ENCODE data around the gene SNCA.
A peak's percentile ranks its signal among the peaks of the same experiment; 100 is the strongest.

Gene SNCA

DNA sequence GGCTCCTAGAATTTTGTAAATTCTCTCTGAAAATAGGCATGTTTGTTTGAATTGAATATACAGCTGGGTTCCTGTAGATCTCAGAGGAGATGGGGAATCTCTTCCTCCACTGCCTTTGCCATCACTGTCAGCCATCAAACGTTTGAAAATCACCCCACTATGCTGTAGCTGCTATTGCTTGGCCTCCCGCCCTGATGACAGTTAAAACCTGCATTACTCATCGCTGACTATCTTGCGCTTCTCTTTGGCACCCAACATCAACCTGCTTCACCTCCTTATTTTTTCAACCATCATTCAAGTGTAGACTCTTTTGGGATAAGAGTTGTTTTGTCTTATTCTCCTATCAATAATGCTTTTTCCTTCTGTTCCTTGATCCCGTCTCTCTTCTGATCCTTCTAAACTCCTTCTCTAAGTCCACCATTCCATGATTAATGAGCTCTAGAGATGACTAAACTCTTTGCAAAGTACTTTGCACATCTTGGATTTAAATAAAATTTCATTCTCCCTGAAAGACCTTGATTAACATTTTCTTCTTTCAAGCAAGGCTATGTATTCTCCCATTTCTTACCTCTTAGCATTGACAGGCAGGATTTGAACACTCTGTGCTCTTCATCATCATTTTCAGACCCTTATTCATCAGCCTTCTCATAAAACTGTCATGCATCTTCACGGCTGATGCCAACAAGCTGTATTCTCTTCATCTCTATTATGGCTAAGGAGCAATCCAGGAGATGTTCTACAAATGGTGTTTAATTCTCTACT lies 133.0 kb downstream of the SNCA start:
- peak; percentile 3 for DNase-seq

DNA sequence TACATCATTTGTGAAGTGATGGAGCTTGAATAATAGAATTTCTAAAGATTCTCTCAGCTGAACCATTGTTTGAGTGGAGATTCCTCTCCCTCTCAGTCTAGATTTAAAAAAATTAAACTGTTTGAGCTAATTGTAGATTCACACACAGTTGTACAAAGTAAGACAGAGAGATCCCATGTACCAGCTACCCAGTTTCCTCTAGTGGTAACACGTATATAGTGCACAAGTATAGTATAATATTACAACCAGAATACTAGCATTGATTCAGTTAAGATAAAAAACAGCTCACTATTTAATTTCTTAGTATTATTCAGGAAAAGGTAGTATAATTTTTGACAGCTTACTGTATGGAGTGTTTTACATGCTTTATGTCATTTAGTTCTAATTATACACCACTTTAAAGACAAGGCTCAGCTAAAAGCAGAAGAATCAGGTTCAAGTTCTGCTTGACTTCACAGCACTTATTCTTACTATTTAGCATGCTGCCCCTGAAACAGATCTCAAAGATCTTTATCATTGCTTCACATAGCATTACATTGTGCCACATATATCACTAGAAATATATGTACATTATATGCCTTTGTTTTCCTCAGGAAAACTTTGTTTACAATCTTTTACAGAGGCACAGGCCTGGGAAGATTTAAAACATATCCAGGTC lies 136.1 kb downstream of the SNCA start:
- DNase-seq = no peak

DNA sequence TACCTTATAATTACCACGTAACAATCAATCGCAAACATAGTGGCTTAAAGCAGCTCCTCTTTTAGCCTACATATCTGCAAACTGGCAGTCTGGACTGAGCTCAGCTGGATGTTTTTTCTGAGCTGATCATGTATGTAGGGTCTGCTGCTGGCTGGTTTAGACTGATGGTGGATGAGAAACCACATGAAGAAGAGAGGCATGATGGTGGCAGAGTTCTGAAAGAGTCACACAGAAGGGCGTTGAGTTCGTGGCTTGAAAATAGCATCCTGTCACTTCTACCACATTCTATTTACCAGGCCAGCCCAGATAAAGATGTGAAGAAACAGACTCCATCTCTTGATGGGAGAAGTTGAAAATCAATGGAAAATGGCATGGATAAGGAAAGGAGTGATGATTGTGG lies 151.3 kb downstream of the SNCA start:
- DNase-seq = no peak

DNA sequence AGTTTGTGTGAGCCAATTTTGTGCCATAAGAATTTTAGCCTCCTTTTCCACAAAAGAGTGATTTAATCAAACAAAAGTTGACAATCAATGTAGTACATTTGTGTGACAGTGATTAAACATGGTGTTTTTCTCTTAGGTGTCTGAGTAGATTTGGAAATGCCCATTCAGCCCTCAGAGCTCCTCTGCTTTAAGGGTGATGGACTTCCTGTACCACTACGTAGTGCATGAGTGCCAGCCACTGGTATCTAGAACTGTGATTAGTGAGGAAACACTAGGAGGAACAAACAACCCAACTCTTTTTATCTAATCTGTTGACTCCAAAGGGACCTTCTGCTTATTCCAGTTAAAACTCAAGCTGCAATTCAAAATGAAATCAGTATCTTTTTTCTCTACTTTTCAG lies 151.7 kb downstream of the SNCA start:
- DNase-seq = no peak

DNA sequence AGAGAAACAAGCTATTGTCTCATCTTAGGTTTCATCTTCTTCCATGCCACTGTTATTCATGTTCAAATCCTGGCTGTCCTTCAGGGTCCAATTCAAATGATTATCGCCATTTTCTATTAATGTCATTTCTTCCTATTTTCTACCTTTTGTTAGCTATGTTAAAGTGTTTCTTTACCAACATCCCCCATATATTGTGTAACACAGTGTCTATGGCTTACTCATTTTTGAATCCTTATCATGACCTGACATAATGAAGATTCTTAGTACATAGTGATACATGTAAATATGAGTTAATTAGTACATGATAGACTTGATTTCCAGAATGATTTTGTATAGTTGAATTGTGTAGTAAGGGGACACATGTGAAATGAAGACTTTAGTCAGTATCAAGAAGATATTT lies 152.4 kb downstream of the SNCA start:
- DNase-seq = no peak

DNA sequence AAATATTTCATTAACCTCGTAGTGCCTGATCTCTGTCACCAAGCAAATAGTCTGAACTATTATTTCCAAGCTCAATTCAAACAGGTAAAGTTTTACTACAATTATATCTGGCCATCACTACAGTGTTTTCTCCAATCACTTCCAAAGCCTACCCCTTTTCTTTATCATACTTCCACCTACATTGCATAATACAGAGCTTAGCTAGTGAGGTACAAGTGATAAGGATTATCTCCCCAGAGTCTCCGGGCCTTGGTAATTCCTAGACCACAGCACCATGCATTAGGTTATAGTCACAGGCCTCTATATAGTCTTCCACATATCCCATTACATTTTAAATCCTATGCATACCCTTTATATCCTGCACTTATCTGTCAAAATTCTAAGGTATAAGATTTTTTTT lies 154.2 kb downstream of the SNCA start:
- DNase-seq = no peak

DNA sequence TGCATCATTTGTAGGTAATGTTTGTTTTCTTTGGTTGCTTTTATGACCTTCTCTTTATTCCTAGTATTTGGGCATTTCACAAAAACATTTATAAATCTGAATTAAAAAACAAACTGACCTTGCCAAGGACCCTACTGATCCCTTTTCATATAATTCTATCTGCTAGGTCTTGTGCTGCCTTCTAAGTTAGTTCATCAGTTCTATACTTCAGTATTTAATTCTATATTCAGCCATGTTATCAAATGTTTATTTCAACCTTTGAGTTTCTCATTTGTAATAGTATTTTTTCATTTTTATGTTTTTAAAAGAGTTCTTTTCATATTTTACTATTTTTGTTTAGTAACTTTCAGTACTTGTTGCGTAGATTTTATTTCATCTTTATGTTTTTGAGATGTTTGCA lies 155.3 kb downstream of the SNCA start:
- no peak for DNase-seq

DNA sequence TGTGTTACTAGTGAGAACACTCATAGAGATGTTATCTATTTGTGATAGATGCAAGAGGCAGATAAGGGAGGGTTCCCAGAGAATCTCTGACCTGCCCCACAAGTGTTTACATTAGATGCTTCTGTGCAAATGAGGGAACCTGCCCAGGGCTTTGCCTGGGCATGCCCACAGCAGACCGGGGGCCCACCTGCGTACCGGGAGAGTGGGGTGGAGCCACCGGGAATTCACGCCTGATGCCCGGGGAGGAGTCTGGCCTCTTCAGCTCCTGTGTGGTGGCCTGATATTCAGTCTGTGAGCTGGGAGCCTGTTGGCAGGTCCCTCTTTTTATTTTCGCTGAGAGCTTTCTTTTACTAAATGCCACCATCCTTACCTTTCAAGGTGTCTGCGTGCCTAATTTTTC lies 155.7 kb downstream of the SNCA start:
- DNase-seq = peak; percentile 69

DNA sequence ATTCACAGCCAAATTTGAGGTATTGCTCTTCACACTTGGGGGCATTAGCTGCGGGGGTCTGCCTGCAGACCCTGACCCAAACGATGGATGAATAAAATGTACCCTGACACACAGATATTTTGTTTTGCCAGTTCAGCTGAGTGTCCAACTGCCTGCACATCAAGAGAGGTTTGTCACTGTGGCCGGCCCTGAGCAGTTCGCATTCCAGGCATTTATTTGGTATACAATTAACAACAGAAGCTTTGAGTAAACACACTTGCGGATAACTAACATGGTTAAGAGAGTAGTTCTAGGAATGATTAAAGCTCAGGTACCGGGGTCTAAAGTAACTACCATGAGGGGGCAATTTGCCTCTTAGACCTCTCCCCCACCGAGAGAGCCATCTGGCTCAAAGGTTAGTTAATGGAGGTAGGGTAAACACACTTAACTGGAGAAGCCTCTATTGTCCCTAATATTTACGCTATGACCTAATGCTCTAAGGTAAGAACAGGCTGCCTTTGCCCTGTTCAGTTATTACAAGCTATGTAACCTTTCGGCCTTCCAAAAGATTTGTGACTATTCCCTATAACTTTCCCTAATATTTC lies 162.0 kb downstream of the SNCA start:
- no peak for DNase-seq

Data from NCI-H2171 treated with DMSO at 0.1 percent for 48 hours (cell line).